Nephron progenitor cell (in vitro differentiated cells): Measurements from ENCODE around the gene NOSIP.
A peak's percentile ranks its signal among the peaks of the same experiment; 100 is the strongest.
"Not testable (repeated sequence)": the region's sequence is repeated elsewhere in the genome, so short reads cannot be mapped to it uniquely, and the experiment has no call there.

ENCODE experiments used
- DNase-seq: peaks from one replicate; pipeline ENCODE4 v3.0.0; 2021
- H3K27ac Mint-ChIP-seq: 2 replicates; pipeline ENCODE4 v1.8.0; 2021; ENCODE audit warnings: mild to moderate bottlenecking, moderate library complexity, mixed read lengths
- H3K27me3 Mint-ChIP-seq: 2 replicates; pipeline ENCODE4 v1.8.0; 2021; ENCODE audit warnings: mild to moderate bottlenecking, low read depth, mixed read lengths; ENCODE audit not compliant: poor library complexity
- H3K36me3 Mint-ChIP-seq: 2 replicates; pipeline ENCODE4 v1.8.0; 2021; ENCODE audit warnings: low read depth, mixed read lengths
- H3K4me1 Mint-ChIP-seq: 2 replicates; pipeline ENCODE4 v1.8.0; 2021; ENCODE audit warnings: mixed read lengths
- H3K4me3 Mint-ChIP-seq: 2 replicates; pipeline ENCODE4 v1.8.0; 2021; ENCODE audit warnings: mild to moderate bottlenecking, moderate library complexity, mixed read lengths
- H3K9me3 Mint-ChIP-seq: 2 replicates; pipeline ENCODE4 v1.8.0; 2021; ENCODE audit warnings: mild to moderate bottlenecking, moderate library complexity, mixed read lengths
- TF ChIP-seq, protein P1 (sequence below): fragments of 200-600 bp; sonication (generic); IDR thresholded peaks from 2 replicates; pipeline ENCODE4 v1.5.0; 2021; ENCODE audit warnings: antibody characterized with exemption

Gene NOSIP, protein sequence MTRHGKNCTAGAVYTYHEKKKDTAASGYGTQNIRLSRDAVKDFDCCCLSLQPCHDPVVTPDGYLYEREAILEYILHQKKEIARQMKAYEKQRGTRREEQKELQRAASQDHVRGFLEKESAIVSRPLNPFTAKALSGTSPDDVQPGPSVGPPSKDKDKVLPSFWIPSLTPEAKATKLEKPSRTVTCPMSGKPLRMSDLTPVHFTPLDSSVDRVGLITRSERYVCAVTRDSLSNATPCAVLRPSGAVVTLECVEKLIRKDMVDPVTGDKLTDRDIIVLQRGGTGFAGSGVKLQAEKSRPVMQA

GRCh38 chr19:49580264-49581006 is at the start of gene NOSIP:
Gene NOSIP, minus strand, starts transcription at chr19:49580556. Its CDS starts 19,865 bp downstream, at chr19:49560691.
- Mint-ChIP-seq H3K27me3 (peaks cover 9% of the 10 kb centered on the region), H3K9me3 (no peaks in the 10 kb centered on the region), H3K4me1 (peaks cover 37% of the 10 kb centered on the region), H3K4me3 (peak within 1 kb of the TSS; percentile 95), H3K36me3 (peaks cover 10% of the 10 kb centered on the region), H3K27ac (peak within 1 kb of the TSS; percentile 96)
- peak; percentile 96 for DNase-seq
- TF ChIP-seq, protein P1, sequence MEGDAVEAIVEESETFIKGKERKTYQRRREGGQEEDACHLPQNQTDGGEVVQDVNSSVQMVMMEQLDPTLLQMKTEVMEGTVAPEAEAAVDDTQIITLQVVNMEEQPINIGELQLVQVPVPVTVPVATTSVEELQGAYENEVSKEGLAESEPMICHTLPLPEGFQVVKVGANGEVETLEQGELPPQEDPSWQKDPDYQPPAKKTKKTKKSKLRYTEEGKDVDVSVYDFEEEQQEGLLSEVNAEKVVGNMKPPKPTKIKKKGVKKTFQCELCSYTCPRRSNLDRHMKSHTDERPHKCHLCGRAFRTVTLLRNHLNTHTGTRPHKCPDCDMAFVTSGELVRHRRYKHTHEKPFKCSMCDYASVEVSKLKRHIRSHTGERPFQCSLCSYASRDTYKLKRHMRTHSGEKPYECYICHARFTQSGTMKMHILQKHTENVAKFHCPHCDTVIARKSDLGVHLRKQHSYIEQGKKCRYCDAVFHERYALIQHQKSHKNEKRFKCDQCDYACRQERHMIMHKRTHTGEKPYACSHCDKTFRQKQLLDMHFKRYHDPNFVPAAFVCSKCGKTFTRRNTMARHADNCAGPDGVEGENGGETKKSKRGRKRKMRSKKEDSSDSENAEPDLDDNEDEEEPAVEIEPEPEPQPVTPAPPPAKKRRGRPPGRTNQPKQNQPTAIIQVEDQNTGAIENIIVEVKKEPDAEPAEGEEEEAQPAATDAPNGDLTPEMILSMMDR, result no peak

DNA sequence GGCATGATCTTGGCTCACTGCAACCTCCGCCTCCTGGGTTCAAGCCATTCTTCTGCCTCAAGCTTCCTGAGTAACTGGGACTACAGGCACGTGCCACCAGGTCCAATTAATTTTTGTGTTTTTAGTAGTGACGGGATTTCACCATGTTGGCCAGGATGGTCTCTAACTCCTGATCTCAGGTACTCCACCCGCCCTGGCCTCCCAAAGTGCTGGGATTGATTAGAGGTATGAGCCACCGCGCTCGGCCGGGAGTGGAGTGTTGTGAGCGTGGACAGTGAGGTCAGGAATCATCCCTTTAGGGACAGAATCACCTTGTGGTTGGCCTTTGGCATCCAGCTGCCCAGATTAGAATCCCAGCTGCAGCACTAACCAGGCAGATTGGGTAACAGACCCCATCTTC is 49.3 kb upstream of the NOSIP start:
- peaks cover 7% of the 10 kb centered on the region for H3K4me1 Mint-ChIP-seq
- no peaks in the 10 kb centered on the region for H3K9me3 Mint-ChIP-seq
- peak overlapping the region; percentile 91 for H3K27ac Mint-ChIP-seq
- H3K27me3 Mint-ChIP-seq, result peaks cover 3% of the 10 kb centered on the region
- H3K4me3 Mint-ChIP-seq, result no peak overlapping the region
- H3K36me3 Mint-ChIP-seq, result peaks cover 32% of the 10 kb centered on the region
- no peak for DNase-seq
- TF ChIP-seq, protein P1, result no peak

- Mint-ChIP-seq H3K9me3 (no peaks in the 10 kb centered on the region), H3K4me3 (no peak overlapping the region), H3K36me3 (peaks cover 50% of the 10 kb centered on the region), H3K27ac (no peak overlapping the region), H3K27me3 (peaks cover 2% of the 10 kb centered on the region), H3K4me1 (peaks cover 12% of the 10 kb centered on the region)
- DNase-seq, result no peak
- TF ChIP-seq, protein P1, result no peak
These were observed 45.9 kb upstream of the NOSIP start for GRCh38 chr19:49626226-49626625.

DNA sequence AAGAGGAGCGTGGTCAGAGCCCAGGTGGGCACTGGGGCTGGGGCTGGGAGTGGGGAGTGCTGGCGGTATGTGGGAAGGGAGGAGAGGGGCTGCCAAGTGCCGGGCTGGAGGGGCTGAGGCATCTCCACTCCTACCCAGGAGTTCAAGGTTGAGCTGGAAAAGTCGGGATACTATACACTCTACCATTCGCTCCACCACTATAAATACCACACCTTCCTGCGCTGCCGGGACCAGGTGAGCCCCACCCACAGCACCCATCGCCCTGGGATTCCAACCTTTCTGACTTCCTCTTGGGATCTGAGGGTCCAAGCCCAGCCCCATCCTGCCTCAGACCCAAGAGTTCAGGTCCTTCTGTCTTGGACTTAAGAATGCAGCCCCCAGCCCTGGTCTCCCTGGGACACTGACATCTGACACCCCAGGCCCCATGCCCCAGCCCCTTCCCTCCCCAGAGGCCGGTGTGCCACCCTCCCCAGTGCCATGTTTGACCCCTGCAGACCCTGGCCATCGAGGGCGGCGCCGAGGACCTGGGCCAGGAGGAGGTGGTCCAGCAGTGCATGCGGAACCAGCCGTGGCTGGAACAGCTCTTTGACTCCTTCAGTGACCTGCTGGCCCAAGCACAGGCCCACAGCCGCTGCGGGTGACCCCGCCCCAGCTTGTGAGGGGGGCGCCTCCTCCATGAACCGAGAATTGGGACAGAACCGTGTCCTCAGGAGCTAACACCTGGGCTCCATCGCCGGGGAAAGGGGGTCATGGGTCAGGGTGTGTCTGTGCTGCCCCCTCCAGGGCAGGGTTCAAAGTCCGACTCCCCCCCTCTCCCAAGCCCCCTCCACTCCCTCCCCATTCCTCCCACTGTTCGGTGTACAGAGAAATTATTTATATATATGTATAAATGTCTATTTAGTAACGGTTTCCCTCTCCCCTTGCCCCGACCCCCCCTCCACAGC is 44.9 kb upstream of the NOSIP start:
- Mint-ChIP-seq H3K36me3 (peaks cover 52% of the 10 kb centered on the region), H3K27ac (peak overlapping the region; percentile 95), H3K27me3 (peaks cover 2% of the 10 kb centered on the region), H3K4me1 (peaks cover 7% of the 10 kb centered on the region), H3K9me3 (no peaks in the 10 kb centered on the region), H3K4me3 (no peak overlapping the region)
- no peak for DNase-seq
- TF ChIP-seq, protein P1, result no peak

GRCh38 chr19:49617860-49618259 is 37.5 kb upstream of the NOSIP start:
- H3K36me3 Mint-ChIP-seq, result peaks cover 63% of the 10 kb centered on the region
- H3K27me3 Mint-ChIP-seq, H3K4me3 Mint-ChIP-seq, H3K9me3 Mint-ChIP-seq, H3K27ac Mint-ChIP-seq, H3K4me1 Mint-ChIP-seq, DNase-seq: not testable (repeated sequence)

- no peak for DNase-seq
- Mint-ChIP-seq H3K4me1 (no peaks in the 10 kb centered on the region), H3K27ac (no peak overlapping the region), H3K36me3 (peaks cover 57% of the 10 kb centered on the region), H3K27me3 (peaks cover under 1% of the 10 kb centered on the region), H3K9me3 (no peaks in the 10 kb centered on the region), H3K4me3 (no peak overlapping the region)
- TF ChIP-seq, protein P1, result no peak
These were observed 36.6 kb upstream of the NOSIP start for GRCh38 chr19:49616945-49617344.
